Activated CD8-positive, alpha-beta T cell treated with anti-CD3 and anti-CD28 coated beads for 36 hours (primary cell): ENCODE results near the gene OLFM4. TPM values are rescaled to one million over a fixed set of nuclear protein-coding genes. Genes with fewer than 3 reads are reported as not detected.

Source experiments
- ATAC-seq: fragments of 200-7000 bp; cut with Tn5 transposase; one replicate; pipeline ENCODE4 v1.10.0; 2021; ENCODE audit warnings: mild to moderate bottlenecking, moderate library complexity
- CTCF ChIA-PET: fragments of 350-600 bp; sonication (Branson Sonifier 250); formaldehyde crosslinking; loops from one replicate; lab custom pipeline; 2021; ENCODE audit warnings: antibody characterized with exemption; lab: Charles Lee
- POLR2A ChIA-PET: fragments of 350-600 bp; sonication (Branson Sonifier 250); formaldehyde crosslinking; loops from one replicate; lab custom pipeline; 2021; ENCODE audit warnings: antibody characterized with exemption; lab: Charles Lee
- DNase-seq: peaks from one replicate; pipeline ENCODE4 v3.0.0-alpha.2; 2020
- H3K27ac Mint-ChIP-seq: one replicate; pipeline ENCODE4 v1.8.0; 2021; ENCODE audit warnings: mild to moderate bottlenecking, mixed read lengths
- H3K27me3 Mint-ChIP-seq: one replicate; pipeline ENCODE4 v1.8.0; 2021; ENCODE audit warnings: mixed read lengths
- H3K36me3 Mint-ChIP-seq: one replicate; pipeline ENCODE4 v1.8.0; 2021; ENCODE audit warnings: low read depth, mixed read lengths
- H3K4me1 Mint-ChIP-seq: one replicate; pipeline ENCODE4 v1.8.0; 2021; ENCODE audit warnings: low read depth, mixed read lengths
- H3K4me3 Mint-ChIP-seq: one replicate; pipeline ENCODE4 v1.8.0; 2021; ENCODE audit warnings: mild to moderate bottlenecking, moderate library complexity, mixed read lengths
- H3K9me3 Mint-ChIP-seq: one replicate; pipeline ENCODE4 v1.8.0; 2021; ENCODE audit warnings: mixed read lengths
- intact Hi-C: fragments of 100-400 bp; cut with micrococcal nuclease; formaldehyde crosslinking; loops from one replicate; pipeline ENCODE4 v1.10.0; 2022
- total RNA-seq, 2 experiments: library from RNA; stranded (reverse); gene quantifications; one replicate each; pipeline ENCODE4 v1.2.3, GENCODE V29; 2021
- TF ChIP-seq, protein P1 (sequence below): fragments of 200-600 bp; IDR thresholded peaks from one replicate; pipeline ENCODE4 v1.8.0; 2022; ENCODE audit warnings: antibody characterized with exemption, mild to moderate bottlenecking

OLFM4 gene
- total RNA-seq, 2 experiments from 2014 or later = not detected

DNA sequence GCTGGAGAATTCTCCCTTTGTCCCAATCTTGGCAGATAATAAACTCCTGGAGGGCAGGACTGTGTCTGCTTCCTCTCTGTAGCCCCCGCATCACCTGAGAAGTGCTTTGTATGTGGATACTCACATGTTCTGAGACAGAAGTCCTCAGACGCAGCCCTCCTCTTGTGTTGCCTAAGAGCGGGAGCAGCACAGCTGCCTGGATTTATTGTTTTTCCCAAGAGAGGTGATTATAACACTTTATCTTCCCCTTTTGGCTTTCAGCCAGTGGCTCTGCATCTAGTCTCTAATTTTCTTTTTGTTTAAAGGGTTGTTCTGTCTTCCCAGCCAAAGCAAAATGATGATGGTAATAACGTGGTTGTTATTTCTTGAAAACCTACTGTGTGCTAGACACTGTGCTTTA is 36.1 kb downstream of the OLFM4 start:
- intact Hi-C loops = no loop called here
- POLR2A ChIA-PET = no interaction called here
- ATAC-seq = no peak
- no peak for DNase-seq
- Mint-ChIP-seq H3K4me3 (no peak overlapping the region), H3K36me3 (no peaks in the 10 kb centered on the region), H3K4me1 (no peaks in the 10 kb centered on the region), H3K27me3 (no peaks in the 10 kb centered on the region), H3K9me3 (no peaks in the 10 kb centered on the region), H3K27ac (no peak overlapping the region)
- CTCF ChIA-PET = no interaction called here
- TF ChIP-seq, protein P1, sequence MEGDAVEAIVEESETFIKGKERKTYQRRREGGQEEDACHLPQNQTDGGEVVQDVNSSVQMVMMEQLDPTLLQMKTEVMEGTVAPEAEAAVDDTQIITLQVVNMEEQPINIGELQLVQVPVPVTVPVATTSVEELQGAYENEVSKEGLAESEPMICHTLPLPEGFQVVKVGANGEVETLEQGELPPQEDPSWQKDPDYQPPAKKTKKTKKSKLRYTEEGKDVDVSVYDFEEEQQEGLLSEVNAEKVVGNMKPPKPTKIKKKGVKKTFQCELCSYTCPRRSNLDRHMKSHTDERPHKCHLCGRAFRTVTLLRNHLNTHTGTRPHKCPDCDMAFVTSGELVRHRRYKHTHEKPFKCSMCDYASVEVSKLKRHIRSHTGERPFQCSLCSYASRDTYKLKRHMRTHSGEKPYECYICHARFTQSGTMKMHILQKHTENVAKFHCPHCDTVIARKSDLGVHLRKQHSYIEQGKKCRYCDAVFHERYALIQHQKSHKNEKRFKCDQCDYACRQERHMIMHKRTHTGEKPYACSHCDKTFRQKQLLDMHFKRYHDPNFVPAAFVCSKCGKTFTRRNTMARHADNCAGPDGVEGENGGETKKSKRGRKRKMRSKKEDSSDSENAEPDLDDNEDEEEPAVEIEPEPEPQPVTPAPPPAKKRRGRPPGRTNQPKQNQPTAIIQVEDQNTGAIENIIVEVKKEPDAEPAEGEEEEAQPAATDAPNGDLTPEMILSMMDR = no peak

DNA sequence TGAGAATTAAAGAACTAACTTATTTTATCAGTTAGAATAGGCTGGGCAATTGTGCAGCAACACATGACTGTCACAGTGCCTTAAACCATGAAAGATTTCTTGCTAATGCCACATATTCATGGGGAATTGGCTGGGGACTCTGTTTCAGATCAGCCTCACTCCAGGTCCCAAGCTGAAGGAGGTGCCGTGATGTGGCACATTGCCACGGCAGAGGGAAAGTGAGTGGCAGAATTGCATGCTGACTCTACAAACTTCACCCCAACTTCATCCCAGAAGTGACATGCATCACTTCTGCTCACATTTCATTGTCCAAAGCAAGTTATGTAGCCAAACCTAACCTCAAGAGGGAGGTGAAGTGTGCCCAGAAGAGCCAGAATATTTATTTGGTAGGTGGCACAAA is 37.8 kb downstream of the OLFM4 start:
- no peaks in the 10 kb centered on the region for H3K36me3 Mint-ChIP-seq
- no peaks in the 10 kb centered on the region for H3K9me3 Mint-ChIP-seq
- ChIA-PET POLR2A (no interaction called here), CTCF (no interaction called here)
- ATAC-seq = no peak
- no peak overlapping the region for H3K27ac Mint-ChIP-seq
- TF ChIP-seq, protein P1 = no peak
- intact Hi-C loops = no loop called here
- no peak for DNase-seq
- H3K4me1 Mint-ChIP-seq = no peaks in the 10 kb centered on the region
- H3K27me3 Mint-ChIP-seq = no peaks in the 10 kb centered on the region
- H3K4me3 Mint-ChIP-seq = no peak overlapping the region

DNA sequence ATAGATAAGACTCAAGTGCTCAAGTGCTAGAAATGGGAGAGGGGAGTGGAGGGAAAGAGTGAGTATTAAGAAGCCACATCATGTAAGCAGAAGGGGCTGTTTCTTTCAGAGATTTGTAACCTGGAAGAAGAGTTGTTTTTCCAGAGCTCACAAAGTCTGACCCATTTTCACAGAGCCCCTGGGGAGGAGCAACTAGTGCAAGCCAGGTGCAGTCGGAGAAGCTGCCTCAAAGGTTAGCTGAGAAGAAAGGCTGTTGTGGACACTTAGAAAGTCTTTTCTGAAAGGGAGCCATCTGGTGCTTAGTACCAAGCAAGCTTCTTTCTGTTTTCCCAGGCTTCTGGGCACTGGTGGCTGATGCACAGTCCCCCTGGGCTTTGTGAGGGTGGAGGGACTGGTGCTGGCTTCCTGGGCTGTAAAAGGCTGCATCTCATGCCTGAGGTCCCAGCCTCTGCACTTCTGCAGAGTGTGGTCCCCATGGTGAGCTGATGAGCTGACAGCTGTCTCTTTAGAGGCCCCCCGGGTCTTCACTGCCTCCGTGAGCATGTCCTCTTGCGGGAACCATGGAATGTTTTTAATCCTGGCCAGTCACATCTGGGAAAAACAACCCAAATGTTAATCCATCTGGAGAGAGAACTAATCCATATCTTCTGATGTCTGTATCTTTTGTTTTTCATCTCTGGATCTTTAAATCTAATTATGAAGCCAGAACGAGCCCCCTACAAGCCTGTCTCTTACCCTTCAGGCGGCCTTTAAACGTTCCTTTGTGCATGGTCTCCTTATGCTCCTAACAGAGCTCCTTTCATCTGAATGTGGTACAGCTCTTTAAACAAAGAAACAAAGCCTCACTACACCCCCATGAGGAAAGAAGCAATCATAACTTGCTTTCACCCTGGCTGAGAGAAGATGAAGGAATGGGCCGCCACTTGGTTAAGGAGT is 40.2 kb downstream of the OLFM4 start:
- Mint-ChIP-seq H3K27ac (no peak overlapping the region), H3K27me3 (no peaks in the 10 kb centered on the region), H3K9me3 (no peaks in the 10 kb centered on the region), H3K4me3 (no peak overlapping the region), H3K36me3 (no peaks in the 10 kb centered on the region), H3K4me1 (no peaks in the 10 kb centered on the region)
- ChIA-PET POLR2A (no interaction called here), CTCF (no interaction called here)
- TF ChIP-seq, protein P1 = no peak
- DNase-seq (no peak), ATAC-seq (no peak)
- intact Hi-C loops = no loop called here

DNA sequence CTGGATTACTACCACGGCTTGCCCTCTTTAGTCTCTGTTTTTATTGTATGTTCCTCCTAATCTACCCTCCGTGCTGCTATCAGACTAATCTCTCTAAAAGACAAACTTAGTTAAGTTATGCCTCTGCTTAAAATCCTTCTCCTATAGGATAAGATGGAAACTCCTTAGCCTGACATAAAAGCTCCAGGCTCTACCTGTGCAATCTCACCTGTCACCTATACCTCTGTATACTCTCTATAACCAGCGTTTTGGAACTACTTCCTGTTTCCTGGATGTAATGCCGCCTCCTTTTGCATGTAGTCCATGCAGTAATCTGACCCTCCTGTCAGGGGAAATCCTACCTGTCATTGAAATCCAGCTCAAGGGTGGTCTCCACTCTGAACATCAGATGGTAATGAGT is 41.2 kb downstream of the OLFM4 start:
- ATAC-seq (no peak), DNase-seq (no peak)
- Mint-ChIP-seq H3K36me3 (no peaks in the 10 kb centered on the region), H3K27me3 (no peaks in the 10 kb centered on the region), H3K4me3 (no peak overlapping the region), H3K27ac (no peak overlapping the region), H3K9me3 (no peaks in the 10 kb centered on the region), H3K4me1 (no peaks in the 10 kb centered on the region)
- CTCF ChIA-PET = no interaction called here
- intact Hi-C loops = no loop called here
- POLR2A ChIA-PET = no interaction called here
- TF ChIP-seq, protein P1 = no peak

DNA sequence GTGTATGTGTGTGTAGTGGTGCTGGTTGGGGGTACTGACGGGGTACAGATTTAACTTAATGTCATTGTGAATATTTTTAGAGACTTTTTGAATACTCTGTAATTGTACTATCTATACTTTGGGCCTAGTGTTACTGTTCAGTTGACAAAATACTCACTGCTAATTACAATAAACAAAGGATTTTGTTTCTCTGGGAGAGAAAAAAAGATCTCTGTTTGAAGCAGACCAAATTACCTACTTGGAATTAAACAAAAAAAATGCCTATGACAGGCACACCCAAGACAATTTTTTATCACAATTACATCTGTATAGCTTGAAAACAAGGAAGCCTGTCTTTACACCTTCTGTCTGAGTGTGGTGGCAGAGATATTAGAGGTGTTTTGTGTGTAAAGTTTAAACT is 45.1 kb downstream of the OLFM4 start:
- TF ChIP-seq, protein P1 = no peak
- DNase-seq = no peak
- H3K9me3 Mint-ChIP-seq = no peaks in the 10 kb centered on the region
- CTCF ChIA-PET = no interaction called here
- ATAC-seq = no peak
- no peaks in the 10 kb centered on the region for H3K36me3 Mint-ChIP-seq
- peaks cover 1% of the 10 kb centered on the region for H3K27me3 Mint-ChIP-seq
- no peaks in the 10 kb centered on the region for H3K4me1 Mint-ChIP-seq
- POLR2A ChIA-PET = no interaction called here
- no peak overlapping the region for H3K4me3 Mint-ChIP-seq
- no peak overlapping the region for H3K27ac Mint-ChIP-seq
- intact Hi-C loops = no loop called here
